ENCODE measurements around the gene ASPG.

Gene ASPG

DNA sequence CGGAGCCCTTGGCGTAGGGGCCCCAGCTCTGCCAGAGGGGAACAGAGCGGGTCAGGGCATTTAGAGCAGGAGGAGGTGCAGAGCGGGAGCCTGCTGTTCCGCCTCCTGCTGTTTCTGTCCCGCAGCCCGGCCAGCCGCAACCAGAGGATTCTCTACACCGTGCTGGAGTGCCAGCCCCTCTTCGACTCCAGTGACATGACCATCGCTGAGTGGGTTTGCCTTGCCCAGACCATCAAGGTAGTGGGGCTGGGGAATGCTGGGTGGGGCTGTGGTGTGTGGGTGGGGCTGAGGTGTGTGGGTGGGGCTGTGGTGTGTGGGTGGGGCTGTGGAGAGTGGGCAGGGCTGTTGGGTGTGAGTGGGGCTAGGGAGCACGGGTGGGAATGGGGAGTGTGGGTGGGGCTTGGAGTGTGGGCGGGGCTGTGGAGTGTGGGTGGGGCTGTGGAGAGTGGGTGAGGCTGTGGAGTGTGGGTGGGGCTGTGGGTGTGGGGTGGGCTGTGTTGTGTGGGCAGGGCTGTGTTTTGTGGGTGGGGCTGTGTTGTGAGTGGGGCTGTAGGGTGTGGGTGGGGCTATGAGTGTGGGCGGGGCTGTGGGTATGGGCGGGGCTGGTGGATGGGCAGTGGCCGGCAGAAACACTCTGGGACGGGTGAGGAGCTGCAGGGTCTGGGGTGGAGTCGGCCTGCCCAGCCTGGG is 8.0 kb downstream of the ASPG start:
- no peak for DNase-seq (ENCODE audit: low read depth)

DNA sequence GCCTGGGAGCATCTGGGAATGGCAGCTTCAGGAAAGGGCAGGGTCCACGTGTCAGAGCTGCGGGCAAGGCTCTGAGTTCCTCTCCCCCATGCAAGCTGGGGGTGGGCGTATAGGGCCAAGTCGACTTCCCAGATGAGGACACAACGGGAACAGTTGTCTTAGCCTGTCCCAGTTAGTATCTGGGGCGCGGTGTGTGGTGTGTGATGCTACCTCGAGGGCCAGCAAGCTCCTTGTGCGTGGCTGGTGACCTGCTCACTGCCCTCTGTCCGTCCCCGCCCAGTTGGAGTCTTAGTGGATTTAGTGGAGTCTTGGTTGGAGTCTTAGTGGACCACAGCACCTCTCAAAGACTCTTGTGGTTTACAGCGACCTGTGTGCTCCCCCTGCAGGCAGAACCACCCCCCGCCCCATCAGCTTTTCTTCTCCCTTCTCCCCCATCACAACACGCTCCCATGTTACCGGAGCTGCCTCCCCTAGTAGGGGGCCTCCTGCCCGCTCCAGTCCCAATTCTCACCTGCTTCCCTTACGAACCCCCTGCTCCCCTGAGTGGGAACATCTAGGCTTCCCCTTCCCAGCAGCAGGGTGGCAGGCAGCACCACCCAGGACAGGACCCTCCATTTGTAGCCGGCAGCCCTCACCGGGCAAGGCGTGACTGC is 8.7 kb downstream of the ASPG start:
- no peak for DNase-seq (ENCODE audit: low read depth)

DNA sequence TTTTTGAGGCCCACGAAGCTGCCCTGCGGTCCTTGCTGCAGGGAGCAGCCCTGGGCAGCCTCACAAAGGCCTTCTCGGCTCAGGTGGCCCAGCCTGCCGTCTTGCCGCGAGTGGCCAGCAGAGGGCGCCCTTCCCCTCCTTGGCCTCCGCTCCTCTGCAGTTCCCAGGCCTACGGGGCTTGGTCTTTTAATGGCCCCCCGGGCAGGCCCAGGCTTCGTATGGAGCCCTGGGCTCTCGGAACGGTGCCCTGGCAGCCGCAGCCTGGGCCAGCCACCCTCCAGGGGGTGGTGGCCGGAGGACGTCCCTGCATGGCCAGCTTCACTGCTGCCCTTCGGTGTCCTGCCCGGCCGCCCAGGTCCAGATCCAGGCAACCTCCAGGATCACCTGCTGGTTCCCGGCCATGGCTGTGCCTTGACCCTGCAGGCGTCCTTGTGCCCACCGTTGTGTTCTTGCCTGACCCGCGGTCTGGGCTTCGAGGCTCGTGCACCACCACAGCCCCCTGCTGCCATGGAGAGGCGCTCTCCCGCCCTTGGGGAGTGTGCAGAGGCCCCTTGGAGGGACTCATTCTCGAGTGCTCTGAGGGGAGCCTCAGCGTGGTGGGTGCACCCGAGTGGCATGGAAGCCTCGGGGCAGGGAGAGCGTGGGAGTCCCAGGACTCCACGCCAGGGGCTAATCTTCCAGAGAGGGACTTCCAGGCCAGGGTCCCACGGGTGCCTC is 9.4 kb downstream of the ASPG start:
- peak; percentile 38 for DNase-seq (ENCODE audit: low read depth)

- DNase-seq (ENCODE audit: low read depth): no peak
Measured at GRCh38 chr14:104095426-104096310, 10.2 kb downstream of the ASPG start.

DNA sequence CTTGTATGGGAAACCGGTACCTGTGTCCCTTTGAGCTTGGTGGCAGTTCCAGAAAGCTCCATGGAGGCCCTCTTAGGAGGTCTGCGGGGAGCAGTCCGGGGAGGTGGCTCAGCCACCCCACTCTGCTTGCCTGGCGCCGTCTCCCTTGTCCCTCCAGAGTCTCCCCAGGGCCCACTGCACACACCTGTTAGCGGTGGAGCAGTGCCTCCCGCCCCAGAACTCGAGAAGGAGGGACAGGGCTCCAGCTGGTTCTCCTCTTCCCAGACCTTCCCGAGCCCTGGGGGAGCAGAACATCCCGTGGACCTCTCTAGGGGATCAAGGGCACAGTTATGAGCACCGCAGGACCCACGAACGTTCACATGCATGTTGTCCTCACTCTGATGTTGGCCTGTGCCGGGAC is 10.8 kb downstream of the ASPG start:
- DNase-seq (ENCODE audit: low read depth): no peak

DNA sequence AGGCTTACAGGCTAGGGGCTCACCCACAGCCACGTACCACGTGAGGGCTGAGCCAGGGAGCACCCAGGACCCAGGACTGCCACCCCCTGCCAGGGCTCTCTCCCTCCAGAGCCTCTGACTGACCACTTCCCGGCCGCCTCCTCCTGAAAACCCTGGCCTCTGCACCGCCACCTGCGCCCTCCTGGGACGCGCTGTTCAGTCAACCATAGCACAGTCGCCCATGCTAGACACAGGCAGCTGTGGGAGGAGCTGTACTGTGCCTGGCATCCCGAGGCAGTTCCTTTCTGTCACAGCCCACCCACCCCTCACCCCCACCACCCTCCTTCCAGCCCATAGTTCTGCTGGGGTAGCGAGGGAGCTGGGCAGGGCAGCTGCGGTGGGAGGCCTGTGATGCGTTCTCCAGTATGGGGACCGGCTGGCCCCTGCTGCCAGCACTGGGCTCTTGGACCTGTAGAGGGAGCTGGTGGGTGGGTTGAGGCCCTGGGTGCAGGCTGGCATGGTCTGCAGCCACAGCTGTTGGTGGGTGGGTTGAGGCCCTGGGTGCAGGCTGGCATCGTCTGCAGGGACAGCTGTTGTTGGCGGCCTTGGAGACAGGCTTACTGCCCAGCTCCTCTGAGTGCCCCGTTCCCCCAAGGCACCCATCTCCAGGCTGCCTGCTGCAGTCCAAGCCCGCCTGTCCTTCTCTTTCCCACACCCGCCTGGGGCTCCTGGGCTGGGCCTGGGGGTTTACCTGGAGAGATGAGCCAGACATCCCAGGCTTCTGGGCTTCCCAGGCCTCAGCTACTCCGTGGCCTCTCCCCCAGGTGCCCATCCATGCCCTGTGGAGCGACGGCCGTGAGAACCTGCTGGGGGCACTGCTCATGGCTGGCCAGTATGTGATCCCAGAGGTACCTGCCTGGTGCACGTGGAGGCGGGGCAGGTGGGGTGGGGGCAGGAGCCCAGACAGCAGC is 11.5 kb downstream of the ASPG start:
- no peak for DNase-seq (ENCODE audit: low read depth)

DNA sequence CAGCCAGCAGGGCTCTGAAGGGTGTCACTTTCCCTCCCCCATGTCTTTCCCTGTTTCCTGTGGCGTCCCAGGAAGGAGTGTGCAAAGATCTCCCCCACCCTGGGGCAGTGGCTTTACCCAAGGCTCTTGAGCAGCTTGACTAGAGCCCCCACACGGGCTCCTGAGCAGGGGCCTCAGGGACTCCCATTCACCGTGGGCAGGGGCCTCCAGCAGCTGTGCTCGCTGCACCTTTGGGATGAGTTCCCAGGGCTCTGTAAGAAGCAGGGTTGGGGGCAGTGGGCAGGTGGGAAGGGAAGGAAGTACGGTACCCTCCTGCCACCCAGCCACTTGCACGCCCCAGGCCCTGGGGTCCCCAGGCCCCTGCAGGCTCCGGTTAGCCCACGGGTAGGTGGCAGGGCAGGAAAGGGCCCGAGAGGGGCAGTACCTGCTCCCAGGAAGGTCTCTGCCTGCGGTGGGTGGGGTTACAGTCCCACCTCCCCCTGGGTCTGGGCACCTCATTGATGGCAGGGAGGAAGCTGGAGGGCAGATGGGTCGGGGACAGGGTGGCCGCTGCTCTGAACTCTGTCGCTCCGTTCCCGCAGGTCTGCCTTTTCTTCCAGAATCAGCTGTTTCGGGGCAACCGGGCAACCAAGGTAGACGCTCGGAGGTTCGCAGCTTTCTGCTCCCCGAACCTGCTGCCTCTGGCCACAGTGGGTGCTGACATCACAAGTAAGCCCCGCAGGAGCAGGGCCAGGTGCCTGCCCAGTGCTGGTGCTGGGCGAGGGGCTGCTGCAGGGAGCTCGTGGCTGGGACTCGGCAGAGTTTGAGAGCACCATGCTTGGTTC is 13.0 kb downstream of the ASPG start:
- DNase-seq (ENCODE audit: low read depth): no peak

- no peak for DNase-seq (ENCODE audit: low read depth)
Measured at GRCh38 chr14:104099096-104100041, 13.9 kb downstream of the ASPG start.

GRCh38 chr14:104100171-104101085 is 14.9 kb downstream of the ASPG start:
- DNase-seq (ENCODE audit: low read depth): no peak

GRCh38 chr14:104101086-104101621 is 15.7 kb downstream of the ASPG start:
- no peak for DNase-seq (ENCODE audit: low read depth)

DNA sequence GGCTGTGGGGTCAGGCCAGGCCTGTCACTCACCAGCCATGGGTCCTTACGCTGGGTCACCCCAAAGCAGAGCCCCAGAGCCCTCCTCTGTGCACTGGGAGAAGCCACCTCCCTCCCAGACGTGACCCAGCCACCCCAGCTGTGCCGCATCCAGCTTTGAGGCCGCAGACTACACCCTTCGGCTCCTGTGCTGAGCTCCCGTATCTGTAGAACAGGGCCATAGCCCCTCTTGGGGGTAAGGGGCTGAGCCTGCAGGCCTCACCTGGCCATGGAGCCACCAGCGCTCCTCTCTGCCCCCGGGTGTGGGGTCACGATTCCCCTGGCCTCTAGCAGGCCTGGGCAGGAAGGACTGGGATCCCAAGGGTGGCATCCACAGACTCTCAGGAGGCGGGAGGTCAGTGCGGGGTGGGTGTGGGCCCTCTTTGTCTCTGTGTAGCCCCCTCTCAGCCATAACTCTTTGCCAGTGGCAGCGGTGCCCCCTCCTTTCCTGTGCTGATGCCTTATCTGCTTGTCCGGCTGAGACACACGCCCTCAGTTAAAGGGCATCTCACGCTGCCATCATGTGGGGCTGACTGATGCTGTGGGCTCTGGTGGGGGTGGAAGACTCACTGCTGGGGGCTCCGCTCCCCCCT is 16.3 kb downstream of the ASPG start:
- DNase-seq (ENCODE audit: low read depth): no peak

DNA sequence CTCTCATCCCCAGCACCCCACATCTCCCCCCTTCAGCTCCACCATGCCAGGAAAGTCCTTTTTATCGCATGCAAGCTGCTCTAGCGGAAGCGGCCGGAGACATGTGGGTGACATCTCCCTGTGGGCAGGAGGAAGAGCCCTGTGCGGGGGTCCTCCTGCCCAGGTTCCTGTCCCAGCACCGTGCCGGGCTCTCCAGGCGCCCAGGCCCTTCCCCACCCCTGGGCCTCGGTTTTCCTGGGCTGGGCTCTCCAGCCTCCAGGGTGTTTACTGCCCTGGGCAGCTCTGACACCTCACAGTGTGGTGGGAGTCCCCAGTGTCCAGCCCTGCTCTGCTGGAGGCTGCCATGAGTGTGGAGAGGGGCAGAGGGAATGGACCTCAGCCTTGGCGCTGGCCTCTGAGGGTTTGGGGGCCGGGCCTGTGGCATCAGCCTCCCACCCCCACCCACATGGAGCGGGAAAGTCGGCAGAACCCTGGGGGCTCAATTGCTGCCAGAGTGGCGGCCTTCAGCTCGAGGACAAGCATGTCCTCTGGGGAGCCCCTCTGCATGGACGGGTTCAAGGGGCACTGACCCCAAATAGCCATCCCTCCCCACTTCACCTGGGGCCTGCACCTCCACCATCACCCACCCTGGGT is 16.9 kb downstream of the ASPG start:
- no peak for DNase-seq (ENCODE audit: low read depth)

DNA sequence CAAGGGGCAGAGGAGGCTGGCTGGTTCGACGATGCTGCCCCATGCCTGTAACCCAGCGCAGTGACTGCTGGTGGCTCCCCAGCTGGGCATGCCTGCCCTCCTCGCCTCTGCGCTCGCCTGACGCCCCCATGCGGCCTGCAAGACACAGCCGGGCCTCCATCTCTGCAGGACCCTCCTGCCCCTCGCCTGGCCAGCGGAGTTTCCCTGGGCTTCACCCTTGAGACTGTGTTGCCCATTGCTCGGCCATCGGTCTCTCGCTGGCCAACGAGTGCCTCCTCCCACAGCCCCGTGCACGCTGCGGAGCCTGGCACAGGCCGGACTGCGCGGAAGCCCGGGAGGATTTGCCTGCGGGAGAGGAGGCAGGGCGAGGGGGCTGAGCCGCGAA is 17.6 kb downstream of the ASPG start:
- DNase-seq (ENCODE audit: low read depth): no peak

GRCh38 chr14:104103446-104104075 is 18.1 kb downstream of the ASPG start:
- no peak for DNase-seq (ENCODE audit: low read depth)

- DNase-seq (ENCODE audit: low read depth): no peak
Measured at GRCh38 chr14:104104076-104104901, 18.8 kb downstream of the ASPG start.

Data from stimulated activated CD8-positive, alpha-beta memory T cell treated with anti-CD3 and anti-CD28 coated beads, Interleukin-12 subunit alpha, Interleukin-12 subunit beta, amount 100 ng/mL, for 4 hours (primary cell).